HG03439 (cell line): Measurements from ENCODE around the gene ADAM19.

Source experiments
- ATAC-seq: cut with Tn5 transposase; IDR thresholded peaks from one replicate; pipeline ENCODE4 v1.9.1; 2021; ENCODE audit warnings: mild to moderate bottlenecking, moderate library complexity; ENCODE audit not compliant: unreplicated experiment

ADAM19 gene, protein sequence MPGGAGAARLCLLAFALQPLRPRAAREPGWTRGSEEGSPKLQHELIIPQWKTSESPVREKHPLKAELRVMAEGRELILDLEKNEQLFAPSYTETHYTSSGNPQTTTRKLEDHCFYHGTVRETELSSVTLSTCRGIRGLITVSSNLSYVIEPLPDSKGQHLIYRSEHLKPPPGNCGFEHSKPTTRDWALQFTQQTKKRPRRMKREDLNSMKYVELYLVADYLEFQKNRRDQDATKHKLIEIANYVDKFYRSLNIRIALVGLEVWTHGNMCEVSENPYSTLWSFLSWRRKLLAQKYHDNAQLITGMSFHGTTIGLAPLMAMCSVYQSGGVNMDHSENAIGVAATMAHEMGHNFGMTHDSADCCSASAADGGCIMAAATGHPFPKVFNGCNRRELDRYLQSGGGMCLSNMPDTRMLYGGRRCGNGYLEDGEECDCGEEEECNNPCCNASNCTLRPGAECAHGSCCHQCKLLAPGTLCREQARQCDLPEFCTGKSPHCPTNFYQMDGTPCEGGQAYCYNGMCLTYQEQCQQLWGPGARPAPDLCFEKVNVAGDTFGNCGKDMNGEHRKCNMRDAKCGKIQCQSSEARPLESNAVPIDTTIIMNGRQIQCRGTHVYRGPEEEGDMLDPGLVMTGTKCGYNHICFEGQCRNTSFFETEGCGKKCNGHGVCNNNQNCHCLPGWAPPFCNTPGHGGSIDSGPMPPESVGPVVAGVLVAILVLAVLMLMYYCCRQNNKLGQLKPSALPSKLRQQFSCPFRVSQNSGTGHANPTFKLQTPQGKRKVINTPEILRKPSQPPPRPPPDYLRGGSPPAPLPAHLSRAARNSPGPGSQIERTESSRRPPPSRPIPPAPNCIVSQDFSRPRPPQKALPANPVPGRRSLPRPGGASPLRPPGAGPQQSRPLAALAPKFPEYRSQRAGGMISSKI

DNA sequence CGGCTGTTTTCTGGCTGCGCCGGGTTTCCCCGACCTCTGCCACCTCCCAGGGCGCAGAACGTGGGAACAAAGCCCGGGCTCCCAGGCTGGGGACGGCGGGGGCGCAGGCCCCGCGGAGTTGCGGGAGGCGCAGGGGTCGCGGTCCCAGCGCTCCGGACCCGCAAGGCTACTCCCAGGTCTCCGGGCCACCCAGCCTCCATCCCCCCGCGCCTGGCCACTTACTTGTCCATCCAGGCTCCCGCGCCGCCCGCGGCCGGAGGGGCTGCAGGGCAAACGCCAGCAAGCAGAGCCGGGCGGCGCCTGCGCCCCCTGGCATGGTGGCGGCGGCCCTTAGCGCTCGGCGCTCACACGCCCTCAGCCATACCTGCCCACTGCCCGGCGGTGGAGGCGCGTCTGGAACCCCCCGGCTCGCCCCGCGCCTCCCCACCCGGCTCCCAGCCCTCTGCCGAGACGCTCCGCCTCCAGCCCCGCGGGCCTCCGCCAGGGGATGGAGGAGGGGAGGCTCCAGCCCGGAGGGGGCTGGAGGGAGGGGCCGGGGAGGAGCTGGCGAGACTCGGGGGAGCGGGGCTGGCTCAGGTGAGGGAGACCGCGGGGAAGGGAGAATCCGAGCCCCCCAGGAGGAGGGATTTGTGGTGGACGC, at the start of gene ADAM19:
Gene ADAM19, minus strand, starts transcription at position 395 of the 640 bp plus-strand sequence. Its CDS starts 79 bp downstream, at position 316.
- peak; percentile 44 for ATAC-seq

DNA sequence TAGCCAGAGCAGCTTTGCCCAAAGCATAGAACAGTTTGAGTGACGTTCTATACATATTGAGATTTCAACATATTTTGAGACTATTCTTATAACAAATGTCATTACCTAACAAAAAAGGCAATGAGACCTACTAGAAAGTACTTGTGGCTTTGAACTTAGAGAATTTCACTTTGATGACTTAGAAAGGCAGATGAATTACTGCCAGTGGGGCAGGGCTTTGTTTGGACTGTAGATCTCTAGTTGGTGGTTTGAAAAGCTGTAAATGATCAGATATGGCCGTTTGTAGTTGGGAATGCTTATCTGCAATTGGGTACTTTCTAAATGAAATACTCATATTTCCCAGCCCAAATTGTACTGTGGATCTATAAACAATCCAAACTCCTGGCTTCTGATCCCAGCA, 48.6 kb upstream of the ADAM19 start:
- no peak for ATAC-seq

DNA sequence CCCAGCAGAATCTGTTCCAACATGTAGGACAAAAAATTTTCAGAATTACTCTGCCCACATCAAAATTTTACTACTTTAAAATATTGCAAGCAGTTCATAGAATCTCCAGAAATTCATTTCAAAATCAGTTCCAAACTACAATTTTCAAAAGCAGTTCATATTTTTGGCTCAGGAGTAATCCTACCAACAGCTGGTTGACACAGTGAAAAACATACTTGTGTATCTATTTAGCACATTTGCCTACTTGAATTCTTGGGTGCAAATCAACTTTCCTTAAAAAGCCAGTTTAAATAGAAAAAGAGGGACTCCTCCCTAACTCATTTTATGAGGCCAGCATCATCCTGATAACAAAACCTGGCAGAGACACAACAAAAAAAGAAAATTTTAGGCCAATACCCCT, 45.2 kb upstream of the ADAM19 start:
- ATAC-seq = no peak

DNA sequence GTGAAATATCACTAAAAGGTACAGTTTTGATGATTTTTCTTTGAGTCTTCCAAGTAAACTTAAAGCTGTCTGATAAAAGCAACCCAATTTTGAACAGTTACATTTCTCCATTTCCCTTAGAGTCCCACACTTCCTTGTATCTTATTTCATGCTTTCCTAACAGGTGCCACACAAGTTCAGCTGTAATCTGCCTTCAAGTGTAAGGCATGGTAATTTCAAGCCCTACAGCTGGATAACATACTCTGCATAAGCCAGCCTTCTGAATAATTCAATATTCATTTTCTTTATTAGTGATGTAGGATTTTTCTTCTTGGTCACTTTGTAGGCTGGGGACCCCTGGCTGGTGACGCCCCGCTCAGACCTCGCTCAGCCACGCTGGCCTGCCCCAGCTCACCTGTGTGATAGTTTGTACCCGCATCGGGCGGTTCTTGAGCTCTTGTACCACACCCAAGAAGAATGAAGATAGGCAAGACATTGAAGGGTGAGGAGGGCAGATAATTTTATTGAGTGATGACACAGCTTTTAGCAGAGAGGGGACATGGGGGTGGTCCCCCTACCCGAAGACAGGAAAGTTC, 42.7 kb upstream of the ADAM19 start:
- no peak for ATAC-seq

DNA sequence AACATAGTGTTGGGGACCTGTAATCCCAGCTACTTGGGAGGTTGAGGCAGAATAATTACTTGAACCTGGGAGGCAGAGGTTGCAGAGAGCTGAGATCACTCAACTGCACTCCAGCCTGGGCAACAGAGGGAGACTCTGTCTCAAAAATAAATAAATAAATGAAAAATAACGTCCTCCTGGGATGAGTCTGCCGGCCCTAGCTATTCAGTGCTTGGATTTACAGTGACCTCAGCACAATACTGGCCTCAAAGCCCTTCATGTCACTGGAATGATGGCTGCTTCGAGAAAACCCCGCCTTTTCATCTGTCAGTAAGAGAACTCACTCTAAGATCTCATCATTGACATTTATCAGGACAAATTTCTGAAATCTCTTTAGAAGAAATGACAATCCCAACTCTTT, 41.2 kb upstream of the ADAM19 start:
- no peak for ATAC-seq

DNA sequence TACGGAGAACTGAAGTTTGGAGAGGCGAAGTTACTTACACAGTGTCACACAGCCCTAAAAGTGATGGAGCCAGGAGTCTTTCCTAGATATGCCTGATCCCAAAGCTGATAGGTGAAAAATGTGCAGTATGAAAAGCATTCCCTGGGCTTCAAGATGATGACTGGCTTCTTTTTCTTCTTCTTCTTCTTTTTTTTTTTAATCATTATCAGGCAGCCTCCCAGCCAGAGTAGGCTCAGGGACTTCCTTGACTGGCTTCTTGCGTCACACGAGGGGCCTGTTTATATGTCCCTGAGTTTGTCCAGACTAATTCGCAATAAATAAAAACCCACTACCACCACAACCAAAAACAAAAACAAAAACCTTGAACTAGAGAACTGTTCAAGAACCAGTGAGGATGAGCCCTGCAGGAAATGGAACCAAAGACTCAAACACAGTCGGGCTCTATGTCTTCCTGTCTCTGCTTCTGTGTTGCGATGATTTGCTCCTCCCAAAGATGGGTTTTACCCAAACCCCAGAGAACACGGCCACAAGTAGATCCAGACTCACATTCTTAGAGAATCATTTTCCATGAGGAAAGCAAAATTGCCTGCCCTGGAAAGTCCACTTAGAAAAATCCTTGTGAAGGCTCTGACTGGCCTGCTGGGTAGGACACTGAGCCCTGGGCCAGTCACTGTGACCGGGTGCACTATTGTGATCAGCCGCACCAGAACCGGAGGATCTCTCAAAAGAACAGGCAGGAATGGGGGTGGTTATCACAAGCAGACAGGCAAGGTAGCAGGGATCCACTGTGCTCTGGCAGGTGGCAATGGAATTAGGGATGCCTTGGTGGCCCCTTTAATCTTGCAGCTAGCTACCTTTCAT, 38.0 kb upstream of the ADAM19 start:
- no peak for ATAC-seq

DNA sequence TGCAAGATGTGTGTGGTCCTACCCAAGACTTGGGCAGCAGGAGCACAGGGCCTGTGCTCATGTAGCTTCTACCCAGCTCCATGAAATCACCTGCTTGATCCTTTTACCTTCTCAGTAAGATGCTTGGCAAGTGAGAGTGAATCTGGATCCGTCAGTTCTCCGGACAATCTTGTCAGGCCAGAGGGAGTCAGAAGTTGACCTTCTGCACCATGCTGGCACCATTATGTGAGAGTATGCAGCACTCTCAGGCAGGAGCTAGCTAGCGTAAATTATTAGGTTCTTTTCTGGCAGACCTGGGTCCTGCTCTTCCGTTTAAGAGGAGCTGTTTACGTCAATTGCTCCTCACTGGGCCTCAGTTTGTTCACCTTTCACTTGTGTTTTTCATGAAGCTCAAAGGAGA, 37.0 kb upstream of the ADAM19 start:
- no peak for ATAC-seq

DNA sequence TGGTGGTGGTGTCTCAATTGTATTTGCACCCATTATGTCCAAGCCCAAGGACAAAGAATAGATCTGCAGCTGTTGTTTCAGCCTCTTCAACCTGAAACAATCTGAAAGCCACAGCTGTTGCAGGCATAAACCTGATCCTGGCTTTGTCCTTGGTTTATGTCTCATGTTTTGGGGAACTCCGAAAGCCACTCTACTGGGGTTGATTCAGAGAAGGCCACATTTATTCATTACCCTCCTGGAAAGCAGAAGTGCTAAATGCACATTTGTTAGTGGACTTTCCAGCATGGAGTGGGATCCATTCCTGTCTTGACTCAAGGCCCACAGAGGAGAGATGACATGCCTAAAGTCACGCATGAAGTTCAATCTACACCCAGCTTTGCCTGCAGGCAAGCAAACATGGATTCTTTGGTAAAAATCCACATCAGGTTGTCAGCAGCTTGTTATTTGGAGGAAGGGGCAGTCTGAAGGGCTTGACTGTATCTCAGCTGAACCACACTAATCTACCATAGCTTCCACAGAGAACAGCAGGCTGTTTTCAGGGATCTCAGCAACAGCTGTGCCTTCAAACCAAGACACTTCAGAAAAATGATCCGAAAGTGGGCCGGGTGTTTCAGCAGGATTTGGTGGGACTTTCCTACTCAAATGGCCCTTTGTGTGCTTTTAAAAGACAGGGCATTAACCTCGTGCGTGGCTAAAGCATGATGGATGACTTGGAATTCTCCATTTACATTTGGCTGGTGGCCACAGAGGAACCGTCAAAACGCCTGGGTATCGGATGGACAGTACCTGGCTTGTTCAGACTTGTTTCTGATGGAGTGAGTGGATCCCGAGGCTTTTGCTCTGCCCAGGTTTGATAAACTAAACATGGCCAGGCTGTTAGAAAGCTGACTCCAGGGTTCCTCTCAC, 36.2 kb upstream of the ADAM19 start:
- ATAC-seq = peak; percentile 52

DNA sequence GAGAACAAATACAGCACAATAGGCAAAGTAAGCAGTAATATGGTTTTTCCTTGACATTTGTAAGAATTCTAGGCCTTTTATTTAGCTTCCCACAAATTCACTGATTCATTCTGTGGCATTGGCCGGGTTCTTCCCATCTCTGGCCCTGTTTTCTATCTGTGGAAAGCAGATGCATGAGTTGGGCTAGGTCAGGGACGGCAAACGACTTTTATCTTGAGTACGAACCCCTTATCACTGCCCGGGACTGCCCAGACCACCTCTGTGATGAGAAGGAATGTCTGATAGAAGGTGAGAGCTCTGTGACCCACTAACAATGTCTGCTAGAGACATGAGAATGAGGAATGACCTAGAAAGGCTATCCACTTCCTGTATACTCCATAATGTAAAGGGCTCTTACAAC, 35.4 kb upstream of the ADAM19 start:
- no peak for ATAC-seq

DNA sequence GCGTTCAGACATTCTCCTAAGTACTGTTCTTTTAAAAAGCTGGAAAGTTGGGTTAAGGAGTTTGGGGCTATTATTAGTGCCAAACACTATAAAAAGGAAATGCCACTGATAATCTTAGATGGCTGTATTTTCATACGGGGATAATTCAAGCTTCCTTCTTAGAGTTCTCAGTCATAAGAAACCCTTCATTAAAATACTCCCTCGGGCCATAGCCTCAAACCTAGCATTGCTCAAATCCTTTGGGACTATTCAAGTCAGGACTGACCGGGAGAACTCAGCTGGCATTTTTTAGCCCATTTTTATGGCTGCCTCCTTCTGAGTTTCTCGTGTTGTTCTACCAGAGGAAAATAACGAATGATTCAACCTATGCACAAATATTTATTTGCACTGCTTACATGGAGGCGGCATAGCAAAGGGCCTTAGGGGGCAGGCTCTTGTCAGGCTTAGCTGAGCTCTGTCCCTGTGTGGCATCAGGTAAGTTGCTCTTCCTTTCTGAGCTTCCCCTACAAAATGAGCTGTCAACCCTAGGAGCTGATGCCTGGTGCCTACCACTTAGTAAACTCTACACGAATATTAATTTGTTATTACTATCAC, 33.5 kb upstream of the ADAM19 start:
- no peak for ATAC-seq

DNA sequence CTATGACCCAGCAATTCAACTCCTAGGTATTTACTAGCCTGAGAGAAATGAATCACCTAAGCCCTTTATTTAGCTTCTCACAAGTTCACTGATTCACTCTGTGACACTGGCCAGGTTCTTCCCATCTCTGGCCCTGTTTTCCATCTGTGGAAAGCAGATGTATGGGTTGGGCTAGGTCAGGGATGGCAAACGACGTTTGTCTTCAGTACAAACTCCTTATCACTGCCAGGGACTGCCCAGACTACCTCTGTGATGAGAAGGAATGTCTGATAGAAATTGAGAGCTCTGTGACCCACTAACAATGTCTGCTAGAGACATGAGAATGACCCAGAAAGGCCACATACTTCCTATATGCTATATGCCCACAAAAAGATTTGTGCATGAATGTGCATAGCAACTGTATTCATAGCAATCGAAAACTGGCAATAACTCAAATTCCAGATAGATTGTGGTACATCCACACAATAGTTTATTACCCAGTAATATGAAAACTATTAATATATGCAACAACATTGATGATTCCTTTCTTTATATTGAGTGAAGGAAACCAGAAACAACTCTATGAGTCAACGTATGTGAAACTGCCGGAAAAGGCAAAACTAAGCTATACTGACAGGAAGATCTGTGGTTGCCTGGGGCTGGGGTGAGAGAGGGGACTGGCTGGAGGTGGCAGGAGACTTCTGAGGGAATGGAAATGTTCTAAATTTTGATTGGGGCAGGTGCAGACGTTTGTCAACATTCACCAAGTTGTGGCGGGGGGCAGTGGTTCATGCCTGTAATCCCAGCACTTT, 32.0 kb upstream of the ADAM19 start:
- ATAC-seq = no peak

DNA sequence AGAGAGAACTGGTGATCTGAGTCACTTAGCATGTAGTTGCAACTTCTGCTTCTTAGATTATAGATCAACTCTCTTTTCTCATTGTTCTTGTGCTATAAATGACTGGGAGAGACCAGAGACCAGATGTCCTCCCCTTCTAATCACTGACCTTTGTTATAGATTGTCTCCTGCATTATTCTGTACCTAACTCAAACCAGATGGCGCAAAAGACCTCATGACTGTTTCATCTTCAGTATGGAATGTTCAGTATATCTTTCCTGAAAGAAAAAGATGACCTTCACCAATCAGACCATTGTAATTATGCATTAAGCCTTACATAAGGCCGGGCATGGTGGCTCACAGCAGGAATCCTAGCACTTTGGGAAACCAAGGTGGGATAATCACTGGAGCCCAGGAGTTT, 30.5 kb upstream of the ADAM19 start:
- no peak for ATAC-seq

DNA sequence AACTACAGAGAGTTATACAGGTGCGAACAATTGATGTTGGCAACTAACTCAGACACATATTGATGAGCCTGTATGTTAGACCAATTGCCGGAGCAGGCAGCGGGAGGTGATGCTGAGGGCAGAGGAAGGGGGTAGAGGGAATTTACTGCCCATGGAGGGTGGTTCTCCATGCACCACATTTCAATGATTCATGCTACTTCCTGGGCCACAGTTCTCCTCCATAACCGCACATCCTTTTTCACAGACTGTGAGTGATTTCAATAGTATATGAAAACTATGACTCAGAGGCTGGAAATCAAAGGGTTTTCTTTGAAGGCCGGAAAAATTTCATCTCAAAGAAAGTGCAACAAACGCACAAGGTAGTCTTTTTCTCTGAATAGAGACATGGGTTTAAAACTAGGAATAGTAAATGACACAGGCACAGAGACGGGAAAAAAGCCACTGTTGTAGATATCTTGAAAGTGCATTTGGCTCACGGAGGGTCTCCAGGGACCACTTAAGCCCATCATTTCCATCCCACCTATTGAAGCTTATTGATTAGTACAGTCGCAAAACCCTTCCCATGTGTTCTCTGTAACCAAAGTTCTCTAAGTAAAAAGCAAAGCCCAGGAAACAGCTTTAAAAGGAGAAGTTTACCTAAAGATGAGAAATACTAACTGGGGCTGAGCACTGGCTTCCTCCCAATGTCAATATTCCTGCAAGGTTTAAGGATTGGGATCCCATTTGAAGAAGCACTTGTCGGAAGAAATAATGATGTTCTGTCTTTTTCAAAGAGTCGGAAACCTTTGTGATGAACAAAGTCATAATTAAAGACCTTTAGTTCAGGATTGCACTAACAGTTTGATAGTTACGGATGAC, 28.0 kb upstream of the ADAM19 start:
- ATAC-seq = no peak

DNA sequence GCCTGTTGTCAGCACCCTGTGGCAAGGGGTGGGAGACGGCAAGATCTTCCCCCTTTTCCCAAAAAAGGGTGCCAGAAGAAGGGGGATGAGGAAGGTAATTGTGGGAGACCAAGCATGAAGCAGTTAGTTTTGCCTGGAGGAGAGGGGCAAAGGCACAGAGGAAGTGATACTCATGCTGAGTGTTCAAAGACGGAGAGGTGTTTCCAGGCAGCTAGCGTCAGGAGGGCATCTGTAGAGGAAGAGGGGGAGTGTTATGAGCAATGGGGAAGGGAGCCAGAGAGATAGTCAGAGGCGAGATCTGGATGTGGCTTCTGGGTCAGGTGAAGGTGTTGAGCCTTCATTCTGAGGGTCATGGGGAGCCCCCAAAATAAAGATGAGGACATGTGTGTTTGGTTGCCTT, 26.9 kb upstream of the ADAM19 start:
- ATAC-seq = peak; percentile 46

DNA sequence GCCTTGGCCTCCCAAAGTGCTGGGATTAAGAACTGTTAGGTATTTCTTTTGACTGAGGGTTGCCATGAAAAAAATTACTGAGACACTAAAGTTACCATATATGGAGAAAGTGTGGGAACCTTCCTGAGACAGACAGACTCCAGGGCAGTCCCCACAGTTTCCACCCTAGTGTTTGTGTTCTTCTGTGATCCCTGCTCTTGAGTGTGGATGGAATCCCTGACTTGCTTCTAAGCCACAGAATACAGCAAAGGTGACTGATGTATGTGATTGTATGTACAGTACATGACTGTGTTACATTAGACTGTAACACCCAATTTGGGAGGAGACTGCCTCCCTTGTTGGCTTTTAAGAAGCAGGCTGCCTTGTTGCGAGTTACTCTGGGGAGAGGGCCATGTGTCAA, 24.7 kb upstream of the ADAM19 start:
- ATAC-seq = no peak

DNA sequence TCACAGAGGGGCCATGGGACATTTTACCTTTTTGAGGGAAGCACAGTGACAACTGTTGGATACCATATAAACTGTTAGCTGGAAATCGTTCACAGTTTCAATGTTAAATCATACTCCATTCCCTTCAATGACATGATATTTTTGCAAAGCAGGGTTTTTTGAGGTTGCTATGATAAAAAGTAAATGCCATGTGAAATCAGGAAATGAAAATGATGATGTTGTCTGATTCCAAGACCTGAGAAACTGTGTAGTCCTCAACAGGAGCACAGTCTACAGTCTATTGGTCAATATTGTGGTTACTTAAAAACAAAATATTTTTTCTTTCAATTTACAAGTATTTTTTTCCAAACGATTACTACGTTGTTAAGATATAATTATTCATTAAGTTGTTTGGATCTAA, 24.0 kb upstream of the ADAM19 start:
- no peak for ATAC-seq

DNA sequence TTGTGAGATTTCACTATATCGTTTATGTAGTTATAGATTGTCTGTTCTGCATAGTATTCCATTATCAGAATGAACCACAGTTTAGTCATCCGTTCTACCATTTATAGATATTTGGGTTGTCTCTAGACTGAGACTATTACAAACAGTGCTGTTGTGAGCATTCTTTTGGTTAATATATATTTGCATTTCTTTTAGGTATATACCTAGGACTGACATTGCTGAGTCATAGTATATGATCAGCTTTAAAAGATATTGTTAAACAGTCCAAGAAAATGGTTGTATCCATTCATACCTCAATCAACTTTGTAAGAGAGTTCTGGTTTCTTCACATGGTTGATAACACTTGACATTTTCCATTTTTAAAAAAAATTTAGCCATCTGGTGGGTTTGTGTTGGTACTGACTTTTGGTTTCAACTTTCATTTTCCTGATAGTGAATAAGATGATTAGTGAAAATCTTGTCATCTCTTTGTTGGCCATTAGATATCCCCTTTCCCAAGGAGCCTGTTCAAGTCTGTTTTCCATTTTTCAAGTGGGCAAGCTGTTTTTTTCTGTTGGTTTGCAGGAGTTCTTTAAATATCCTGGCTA, 22.9 kb upstream of the ADAM19 start:
- peak; percentile 42 for ATAC-seq
